Activated CD8-positive, alpha-beta T cell treated with anti-CD3 and anti-CD28 coated beads for 36 hours (primary cell): ENCODE data around the gene ZCCHC2. TPM values are rescaled to one million over a fixed set of nuclear protein-coding genes. Genes with fewer than 3 reads are reported as not detected.

Experiments used
- ATAC-seq: fragments of 200-7000 bp; cut with Tn5 transposase; one replicate; pipeline ENCODE4 v1.10.0; 2021; ENCODE audit warnings: mild to moderate bottlenecking, moderate library complexity
- CTCF ChIA-PET: fragments of 350-600 bp; sonication (Branson Sonifier 250); formaldehyde crosslinking; loops from one replicate; lab custom pipeline; 2021; ENCODE audit warnings: antibody characterized with exemption; lab: Charles Lee
- POLR2A ChIA-PET: fragments of 350-600 bp; sonication (Branson Sonifier 250); formaldehyde crosslinking; loops from one replicate; lab custom pipeline; 2021; ENCODE audit warnings: antibody characterized with exemption; lab: Charles Lee
- DNase-seq: peaks from one replicate; pipeline ENCODE4 v3.0.0-alpha.2; 2020
- H3K27ac Mint-ChIP-seq: one replicate; pipeline ENCODE4 v1.8.0; 2021; ENCODE audit warnings: mild to moderate bottlenecking, mixed read lengths
- H3K27me3 Mint-ChIP-seq: one replicate; pipeline ENCODE4 v1.8.0; 2021; ENCODE audit warnings: mixed read lengths
- H3K36me3 Mint-ChIP-seq: one replicate; pipeline ENCODE4 v1.8.0; 2021; ENCODE audit warnings: low read depth, mixed read lengths
- H3K4me1 Mint-ChIP-seq: one replicate; pipeline ENCODE4 v1.8.0; 2021; ENCODE audit warnings: low read depth, mixed read lengths
- H3K4me3 Mint-ChIP-seq: one replicate; pipeline ENCODE4 v1.8.0; 2021; ENCODE audit warnings: mild to moderate bottlenecking, moderate library complexity, mixed read lengths
- H3K9me3 Mint-ChIP-seq: one replicate; pipeline ENCODE4 v1.8.0; 2021; ENCODE audit warnings: mixed read lengths
- CTCF ChIP-seq: fragments of 200-600 bp; IDR thresholded peaks from one replicate; pipeline ENCODE4 v1.8.0; 2022; ENCODE audit warnings: antibody characterized with exemption, mild to moderate bottlenecking
- intact Hi-C: fragments of 100-400 bp; cut with micrococcal nuclease; formaldehyde crosslinking; loops from one replicate; pipeline ENCODE4 v1.10.0; 2022
- total RNA-seq, 2 experiments: library from RNA; stranded (reverse); gene quantifications; one replicate each; pipeline ENCODE4 v1.2.3, GENCODE V29; 2021

ZCCHC2 gene
- total RNA-seq, 2 experiments from 2014 or later, result 31.7 to 33.4 TPM

GRCh38 chr18:62558015-62558663 lies 35.3 kb downstream of the ZCCHC2 start:
- ATAC-seq (no peak), DNase-seq (no peak)
- ChIA-PET CTCF (interaction anchor here (1.3 kb wide), 1 partner anchor 26 kb away, joined by 6 read pairs; no protein-coding TSS in a partner anchor), POLR2A (no interaction called here)
- intact Hi-C loops, result no loop called here
- Mint-ChIP-seq H3K9me3 (no peaks in the 10 kb centered on the region), H3K36me3 (peaks cover 63% of the 10 kb centered on the region), H3K27ac (no peak overlapping the region), H3K4me3 (no peak overlapping the region), H3K27me3 (no peaks in the 10 kb centered on the region), H3K4me1 (peaks cover 14% of the 10 kb centered on the region)
- TF ChIP-seq CTCF, result no peak

- no peak overlapping the region for H3K4me3 Mint-ChIP-seq
- no peaks in the 10 kb centered on the region for H3K4me1 Mint-ChIP-seq
- DNase-seq, result no peak
- no peaks in the 10 kb centered on the region for H3K9me3 Mint-ChIP-seq
- no peak overlapping the region for H3K27ac Mint-ChIP-seq
- H3K36me3 Mint-ChIP-seq, result peaks cover 55% of the 10 kb centered on the region
- no peak for ATAC-seq
- intact Hi-C loops, result no loop called here
- TF ChIP-seq CTCF, result no peak
- ChIA-PET POLR2A (no interaction called here), CTCF (no interaction called here)
- no peaks in the 10 kb centered on the region for H3K27me3 Mint-ChIP-seq
These were observed 41.2 kb downstream of the ZCCHC2 start for GRCh38 chr18:62564044-62564443.

DNA sequence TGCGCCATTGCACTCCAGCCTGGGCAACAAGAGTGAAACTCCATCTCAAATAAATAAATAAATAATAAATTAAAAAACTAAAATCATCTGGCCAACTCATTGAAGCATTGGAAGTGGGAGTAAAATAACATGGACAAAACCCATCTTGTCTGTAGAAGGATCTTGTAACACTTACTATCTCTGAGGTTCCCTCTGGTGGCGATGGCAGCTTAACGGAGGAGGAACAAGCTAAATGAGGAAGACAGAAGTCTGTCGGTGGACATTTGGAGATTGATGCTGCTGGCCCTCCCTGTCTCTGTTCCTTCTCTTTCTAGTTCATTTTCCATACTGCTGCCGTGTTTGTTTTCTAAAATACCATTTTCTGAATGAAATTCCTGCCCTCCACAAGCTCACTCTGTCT lies 43.4 kb downstream of the ZCCHC2 start:
- H3K36me3 Mint-ChIP-seq, result peaks cover 53% of the 10 kb centered on the region
- H3K4me3 Mint-ChIP-seq, result no peak overlapping the region
- ChIA-PET CTCF (interaction anchor here (0.7 to 4.4 kb wide), 3 partner anchors 11 to 140 kb away, joined by 3 to 27 read pairs (median 12); no protein-coding TSS in a partner anchor), POLR2A (interaction anchor here (1.2 kb wide), 1 partner anchor 165 kb away, joined by 3 read pairs; no protein-coding TSS in a partner anchor)
- DNase-seq, result peak; percentile 23
- ATAC-seq, result no peak
- intact Hi-C loops, result no loop called here
- H3K4me1 Mint-ChIP-seq, result peaks cover 3% of the 10 kb centered on the region
- H3K9me3 Mint-ChIP-seq, result no peaks in the 10 kb centered on the region
- H3K27ac Mint-ChIP-seq, result no peak overlapping the region
- H3K27me3 Mint-ChIP-seq, result no peaks in the 10 kb centered on the region
- no peak for TF ChIP-seq CTCF

DNA sequence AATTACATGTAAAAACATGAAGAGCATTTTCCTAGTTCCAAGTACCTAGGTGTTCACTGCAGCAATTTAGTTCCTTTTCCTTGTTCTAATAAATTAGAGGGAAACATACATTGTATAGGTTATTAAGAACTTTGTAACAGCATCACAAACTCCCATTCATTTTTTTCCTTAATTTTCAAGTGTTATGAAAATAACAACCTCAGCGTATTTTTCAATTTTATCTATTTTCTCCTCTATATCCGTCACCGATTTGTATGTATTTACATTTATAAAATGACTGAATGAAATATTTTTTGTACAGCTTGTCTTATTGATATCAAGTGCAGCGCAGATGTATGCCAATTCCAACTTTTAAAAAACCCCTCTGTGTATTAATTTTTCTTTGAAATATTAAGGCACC lies 44.0 kb downstream of the ZCCHC2 start:
- no peak for TF ChIP-seq CTCF
- Mint-ChIP-seq H3K27me3 (no peaks in the 10 kb centered on the region), H3K4me3 (no peak overlapping the region), H3K36me3 (peaks cover 54% of the 10 kb centered on the region), H3K4me1 (peaks cover 6% of the 10 kb centered on the region), H3K27ac (no peak overlapping the region), H3K9me3 (no peaks in the 10 kb centered on the region)
- ChIA-PET CTCF (interaction anchor here (0.8 to 4.4 kb wide), 5 partner anchors 17 to 252 kb away, joined by 3 to 27 read pairs (median 4); no protein-coding TSS in a partner anchor), POLR2A (no interaction called here)
- no peak for DNase-seq
- intact Hi-C loops, result no loop called here
- ATAC-seq, result no peak

GRCh38 chr18:62569081-62569655 lies 46.3 kb downstream of the ZCCHC2 start:
- H3K27ac Mint-ChIP-seq, result no peak overlapping the region
- H3K4me3 Mint-ChIP-seq, result no peak overlapping the region
- no peak for ATAC-seq
- H3K4me1 Mint-ChIP-seq, result peaks cover 12% of the 10 kb centered on the region
- TF ChIP-seq CTCF, result no peak
- ChIA-PET CTCF (interaction anchor here (1.0 to 3.2 kb wide), 3 partner anchors 9 to 144 kb away, joined by 3 to 13 read pairs (median 8); no protein-coding TSS in a partner anchor), POLR2A (no interaction called here)
- H3K36me3 Mint-ChIP-seq, result peaks cover 54% of the 10 kb centered on the region
- no peaks in the 10 kb centered on the region for H3K9me3 Mint-ChIP-seq
- intact Hi-C loops, result no loop called here
- no peak for DNase-seq
- no peaks in the 10 kb centered on the region for H3K27me3 Mint-ChIP-seq
